Activated naive CD8-positive, alpha-beta T cell treated with anti-CD3 and anti-CD28 coated beads for 36 hours (primary cell): ENCODE data around the gene PTGES3L. TPM values are rescaled to one million over a fixed set of nuclear protein-coding genes. Genes with fewer than 3 reads are reported as not detected.
"Not testable (repeated sequence)": the region's sequence is repeated elsewhere in the genome, so short reads cannot be mapped to it uniquely, and the experiment has no call there.

ENCODE experiments used
- DNase-seq: peaks from one replicate; pipeline ENCODE4 v3.0.0; 2021
- H3K27ac Mint-ChIP-seq: one replicate; pipeline ENCODE4 v1.8.0; 2022; ENCODE audit warnings: mild to moderate bottlenecking, moderate library complexity, mixed read lengths
- H3K27me3 Mint-ChIP-seq: one replicate; pipeline ENCODE4 v1.8.0; 2022; ENCODE audit warnings: mild to moderate bottlenecking, mixed read lengths
- H3K36me3 Mint-ChIP-seq: one replicate; pipeline ENCODE4 v1.8.0; 2021; ENCODE audit warnings: mild to moderate bottlenecking, mixed read lengths
- H3K4me1 Mint-ChIP-seq: one replicate; pipeline ENCODE4 v1.8.0; 2021; ENCODE audit warnings: mixed read lengths
- H3K4me3 Mint-ChIP-seq: one replicate; pipeline ENCODE4 v1.8.0; 2022; ENCODE audit warnings: mild to moderate bottlenecking, moderate library complexity, mixed read lengths
- H3K9me3 Mint-ChIP-seq: one replicate; pipeline ENCODE4 v1.8.0; 2022; ENCODE audit warnings: mixed read lengths
- total RNA-seq, 2 experiments: library from RNA; stranded (reverse); gene quantifications; one replicate each; pipeline ENCODE4 v1.2.3, GENCODE V29; 2021

Gene PTGES3L
- total RNA-seq, 2 experiments from 2014 or later, result 0.95 to 1.8 TPM

- Mint-ChIP-seq H3K27ac (peak within 1 kb of the TSS; percentile 99), H3K4me1 (peaks cover 35% of the 10 kb centered on the region), H3K4me3 (peak within 1 kb of the TSS; percentile 96), H3K9me3 (no peaks in the 10 kb centered on the region), H3K27me3 (no peaks in the 10 kb centered on the region), H3K36me3 (peaks cover 48% of the 10 kb centered on the region)
- DNase-seq, result peak; percentile 95
These were observed 18.4 kb upstream of the PTGES3L start, which contains the start of gene RPL27 for GRCh38 chr17:42997984-42998938. RPL27 (plus strand) TSS chr17:42998419; CDS start chr17:42998751, 332 bp downstream.

GRCh38 chr17:42997390-42997983 lies 17.6 kb upstream of the PTGES3L start:
- Mint-ChIP-seq H3K27me3 (no peaks in the 10 kb centered on the region), H3K27ac (peak overlapping the region; percentile 99), H3K4me1 (peaks cover 32% of the 10 kb centered on the region), H3K36me3 (peaks cover 43% of the 10 kb centered on the region), H3K9me3 (no peaks in the 10 kb centered on the region), H3K4me3 (peak overlapping the region; percentile 96)
- no peak for DNase-seq

GRCh38 chr17:42993913-42994312 lies 14.0 kb upstream of the PTGES3L start:
- peaks cover 22% of the 10 kb centered on the region for H3K36me3 Mint-ChIP-seq
- not testable (repeated sequence) for DNase-seq, H3K4me3 Mint-ChIP-seq, H3K27ac Mint-ChIP-seq, H3K9me3 Mint-ChIP-seq, H3K27me3 Mint-ChIP-seq
- peaks cover 10% of the 10 kb centered on the region for H3K4me1 Mint-ChIP-seq

DNA sequence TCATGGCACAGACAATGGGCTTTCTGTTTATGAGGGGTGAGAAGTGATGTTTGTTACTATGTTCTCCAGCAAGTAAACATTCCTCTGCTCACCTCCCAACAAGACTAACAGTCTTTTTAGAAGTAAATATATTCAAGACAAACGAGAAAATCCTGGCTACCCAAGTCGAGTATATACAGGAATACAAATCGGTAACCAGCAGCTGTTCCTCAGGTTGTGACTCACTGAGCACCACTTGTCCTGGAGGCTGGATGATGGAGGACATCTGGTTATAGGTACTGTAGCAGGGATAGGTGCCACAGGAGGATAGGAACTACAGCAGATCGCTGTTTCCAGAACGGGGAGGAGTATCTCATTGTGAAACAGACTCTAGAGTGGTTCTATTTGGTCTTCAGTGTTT lies 13.0 kb upstream of the PTGES3L start:
- peaks cover 17% of the 10 kb centered on the region for H3K36me3 Mint-ChIP-seq
- DNase-seq, result no peak
- H3K27me3 Mint-ChIP-seq, result no peaks in the 10 kb centered on the region
- no peak overlapping the region for H3K4me3 Mint-ChIP-seq
- peaks cover 9% of the 10 kb centered on the region for H3K4me1 Mint-ChIP-seq
- H3K27ac Mint-ChIP-seq, result no peak overlapping the region
- H3K9me3 Mint-ChIP-seq, result no peaks in the 10 kb centered on the region

GRCh38 chr17:42991471-42991870 lies 11.6 kb upstream of the PTGES3L start:
- H3K9me3 Mint-ChIP-seq, result no peaks in the 10 kb centered on the region
- no peak overlapping the region for H3K4me3 Mint-ChIP-seq
- no peak for DNase-seq
- H3K4me1 Mint-ChIP-seq, result no peaks in the 10 kb centered on the region
- no peak overlapping the region for H3K27ac Mint-ChIP-seq
- peaks cover 17% of the 10 kb centered on the region for H3K36me3 Mint-ChIP-seq
- H3K27me3 Mint-ChIP-seq, result no peaks in the 10 kb centered on the region

DNA sequence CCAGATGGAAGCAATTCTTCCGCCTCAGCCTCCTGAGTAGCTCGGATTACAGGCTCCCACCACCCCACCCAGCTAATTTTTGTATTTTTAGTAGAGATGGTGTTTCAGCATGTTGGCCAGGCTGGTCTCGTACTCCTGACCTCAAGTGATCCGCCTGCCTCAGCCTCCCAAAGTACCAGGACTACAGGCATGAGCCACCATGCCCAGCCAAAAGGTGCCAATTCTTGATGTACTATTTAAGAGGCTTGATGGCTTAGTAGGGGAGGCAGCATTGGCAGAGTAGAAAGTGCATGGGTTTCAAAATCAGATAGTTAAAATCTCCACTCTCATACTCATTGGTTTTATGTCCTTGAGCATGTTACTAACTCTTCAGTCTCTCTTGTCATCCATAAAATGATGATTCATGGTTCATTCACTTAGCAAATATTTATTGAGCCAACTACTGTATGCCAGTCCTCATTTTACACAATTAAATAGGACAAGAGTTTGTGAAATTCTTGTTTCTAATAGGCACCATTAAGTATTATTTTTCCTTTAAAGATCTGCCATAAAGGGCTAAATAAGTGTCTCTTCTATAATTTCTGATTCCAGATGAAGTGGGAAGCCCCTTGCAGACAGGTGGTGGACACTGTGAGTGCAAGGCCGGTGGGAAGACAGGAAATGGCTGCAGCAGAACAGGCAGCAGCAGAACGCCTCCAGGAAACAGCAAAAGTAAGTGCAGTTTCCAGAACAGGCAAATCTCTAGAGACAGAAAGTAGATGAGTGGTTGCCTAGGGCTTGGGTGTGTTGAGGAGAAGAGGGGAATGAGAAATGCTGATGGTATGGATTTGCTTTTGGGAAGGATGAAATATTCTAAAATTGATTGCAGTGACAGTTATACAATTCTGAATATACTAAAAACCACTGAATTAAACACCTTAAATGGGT lies 10.1 kb upstream of the PTGES3L start:
- H3K27me3 Mint-ChIP-seq, result no peaks in the 10 kb centered on the region
- no peaks in the 10 kb centered on the region for H3K9me3 Mint-ChIP-seq
- no peak overlapping the region for H3K4me3 Mint-ChIP-seq
- no peak for DNase-seq
- H3K27ac Mint-ChIP-seq, result no peak overlapping the region
- H3K4me1 Mint-ChIP-seq, result peaks cover 2% of the 10 kb centered on the region
- peaks cover 18% of the 10 kb centered on the region for H3K36me3 Mint-ChIP-seq

DNA sequence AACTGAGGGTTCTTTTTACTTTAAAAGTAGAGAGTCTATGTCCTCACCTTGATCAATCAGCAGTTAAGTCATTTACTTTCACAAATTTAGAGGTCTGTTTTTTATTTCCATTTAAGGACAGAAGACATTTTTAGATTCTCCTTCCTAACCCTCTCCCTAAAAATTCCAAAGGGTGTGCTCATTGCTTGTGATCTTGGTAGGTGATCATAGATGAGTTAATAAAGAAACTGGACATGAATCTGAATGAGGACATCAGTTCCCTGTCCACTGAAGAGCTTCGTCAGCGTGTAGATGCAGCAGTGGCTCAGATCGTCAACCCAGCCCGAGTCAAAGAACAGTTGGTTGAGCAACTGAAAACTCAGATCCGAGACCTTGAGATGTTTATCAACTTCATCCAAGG lies 9.3 kb upstream of the PTGES3L start:
- Mint-ChIP-seq H3K36me3 (peaks cover 16% of the 10 kb centered on the region), H3K27ac (no peak overlapping the region), H3K9me3 (no peaks in the 10 kb centered on the region), H3K27me3 (no peaks in the 10 kb centered on the region), H3K4me3 (no peak overlapping the region), H3K4me1 (peaks cover 3% of the 10 kb centered on the region)
- no peak for DNase-seq

DNA sequence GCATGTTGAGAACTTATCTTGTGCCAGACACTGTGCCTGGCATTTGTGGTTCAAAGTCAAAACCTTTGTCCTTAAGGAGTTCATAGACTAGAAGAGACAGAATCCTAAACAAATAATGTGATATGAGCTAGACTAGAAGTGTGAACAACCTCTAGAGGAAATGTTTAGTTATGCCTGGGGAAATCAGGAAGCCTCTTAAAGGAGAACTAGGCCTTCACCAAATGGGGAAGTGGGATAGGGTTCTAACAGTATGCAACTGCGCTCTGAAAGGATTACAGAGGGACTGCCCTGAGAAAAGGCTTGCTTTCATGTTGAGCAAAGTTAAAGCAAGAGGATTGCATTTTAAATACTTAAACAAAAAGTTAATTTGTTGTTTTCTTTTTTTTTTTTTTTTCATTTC lies 5.3 kb upstream of the PTGES3L start:
- Mint-ChIP-seq H3K9me3 (no peaks in the 10 kb centered on the region), H3K27me3 (no peaks in the 10 kb centered on the region), H3K27ac (no peak overlapping the region), H3K4me3 (no peak overlapping the region), H3K4me1 (peaks cover 15% of the 10 kb centered on the region), H3K36me3 (peaks cover 30% of the 10 kb centered on the region)
- DNase-seq, result no peak

DNA sequence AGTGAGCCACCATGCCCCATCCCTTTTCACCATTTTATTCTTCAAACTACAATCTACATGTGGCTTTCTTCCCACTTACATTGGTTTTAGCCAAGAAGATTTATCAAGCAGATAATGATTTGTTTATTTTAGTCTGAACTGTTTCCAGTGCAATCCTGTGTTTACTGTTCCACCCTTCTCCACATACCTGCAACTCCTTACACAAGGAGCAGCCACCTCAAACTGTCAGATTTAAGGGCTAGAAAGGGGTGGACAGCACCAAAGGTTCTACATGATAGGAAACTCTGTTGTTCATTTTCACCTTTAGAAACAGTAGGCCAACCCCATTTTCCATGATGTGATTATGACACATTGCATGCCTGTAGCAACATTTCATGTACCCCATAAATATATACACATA lies 2.4 kb upstream of the PTGES3L start:
- no peak for DNase-seq
- Mint-ChIP-seq H3K36me3 (peaks cover 21% of the 10 kb centered on the region), H3K27me3 (no peaks in the 10 kb centered on the region), H3K4me3 (peak overlapping the region; percentile 97), H3K4me1 (peaks cover 26% of the 10 kb centered on the region), H3K9me3 (no peaks in the 10 kb centered on the region), H3K27ac (peak overlapping the region; percentile 91)

- Mint-ChIP-seq H3K36me3 (peaks cover 18% of the 10 kb centered on the region), H3K4me3 (peak overlapping the region; percentile 97), H3K27me3 (no peaks in the 10 kb centered on the region), H3K4me1 (peaks cover 26% of the 10 kb centered on the region), H3K27ac (peak overlapping the region; percentile 91), H3K9me3 (no peaks in the 10 kb centered on the region)
- DNase-seq, result peak; percentile 77
These were observed 1.0 kb upstream of the PTGES3L start for GRCh38 chr17:42980766-42981397.

GRCh38 chr17:42980274-42980765 lies 440 bp upstream of the PTGES3L start, which contains the start of gene RUNDC1:
RUNDC1 (plus strand) TSS chr17:42980565; CDS start chr17:42980577, 12 bp downstream.
- Mint-ChIP-seq H3K36me3 (peaks cover 17% of the 10 kb centered on the region), H3K27me3 (no peaks in the 10 kb centered on the region), H3K27ac (peak within 1 kb of the TSS; percentile 94), H3K9me3 (no peaks in the 10 kb centered on the region), H3K4me1 (peaks cover 24% of the 10 kb centered on the region), H3K4me3 (peak within 1 kb of the TSS; percentile 97)
- DNase-seq, result peak; percentile 91

DNA sequence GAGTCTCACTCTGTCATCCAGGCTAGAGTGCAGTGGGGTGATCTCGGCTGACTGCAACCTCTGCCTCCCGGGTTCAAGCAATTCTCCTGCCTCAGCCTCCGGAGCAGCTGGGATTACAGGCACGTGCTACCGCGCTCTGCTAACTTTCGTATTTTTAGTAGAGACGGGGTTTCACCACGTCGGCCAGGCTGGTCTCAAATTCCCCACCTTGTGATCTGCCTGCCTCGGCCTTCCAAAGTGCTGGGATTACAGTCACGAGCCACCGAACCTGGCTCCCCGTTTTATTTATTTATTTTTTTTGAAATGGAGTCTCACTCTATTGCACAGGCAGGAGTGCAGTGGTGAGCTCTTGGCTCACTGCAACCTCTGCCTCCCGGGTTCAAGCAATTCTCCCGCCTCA lies 4.2 kb downstream of the PTGES3L start:
- DNase-seq, H3K9me3 Mint-ChIP-seq, H3K27ac Mint-ChIP-seq, H3K36me3 Mint-ChIP-seq, H3K27me3 Mint-ChIP-seq, H3K4me3 Mint-ChIP-seq: not testable (repeated sequence)
- H3K4me1 Mint-ChIP-seq, result peaks cover 11% of the 10 kb centered on the region

- H3K9me3 Mint-ChIP-seq, result no peaks in the 10 kb centered on the region
- no peak for DNase-seq
- peaks cover 11% of the 10 kb centered on the region for H3K4me1 Mint-ChIP-seq
- no peaks in the 10 kb centered on the region for H3K36me3 Mint-ChIP-seq
- no peak overlapping the region for H3K27ac Mint-ChIP-seq
- H3K4me3 Mint-ChIP-seq, result no peak overlapping the region
- H3K27me3 Mint-ChIP-seq, result no peaks in the 10 kb centered on the region
These were observed 4.6 kb downstream of the PTGES3L start for GRCh38 chr17:42975265-42975664.

- H3K36me3 Mint-ChIP-seq, DNase-seq, H3K27ac Mint-ChIP-seq, H3K27me3 Mint-ChIP-seq, H3K4me3 Mint-ChIP-seq, H3K9me3 Mint-ChIP-seq, H3K4me1 Mint-ChIP-seq: not testable (repeated sequence)
These were observed 6.6 kb downstream of the PTGES3L start for GRCh38 chr17:42973323-42973722.
